ENCODE data around the gene CACNA1C. TPM values are rescaled to one million over a fixed set of nuclear protein-coding genes. Genes with fewer than 3 reads are reported as not detected.

Gene CACNA1C
- total RNA-seq, 1 experiment from 2014 or later, result not detected

DNA sequence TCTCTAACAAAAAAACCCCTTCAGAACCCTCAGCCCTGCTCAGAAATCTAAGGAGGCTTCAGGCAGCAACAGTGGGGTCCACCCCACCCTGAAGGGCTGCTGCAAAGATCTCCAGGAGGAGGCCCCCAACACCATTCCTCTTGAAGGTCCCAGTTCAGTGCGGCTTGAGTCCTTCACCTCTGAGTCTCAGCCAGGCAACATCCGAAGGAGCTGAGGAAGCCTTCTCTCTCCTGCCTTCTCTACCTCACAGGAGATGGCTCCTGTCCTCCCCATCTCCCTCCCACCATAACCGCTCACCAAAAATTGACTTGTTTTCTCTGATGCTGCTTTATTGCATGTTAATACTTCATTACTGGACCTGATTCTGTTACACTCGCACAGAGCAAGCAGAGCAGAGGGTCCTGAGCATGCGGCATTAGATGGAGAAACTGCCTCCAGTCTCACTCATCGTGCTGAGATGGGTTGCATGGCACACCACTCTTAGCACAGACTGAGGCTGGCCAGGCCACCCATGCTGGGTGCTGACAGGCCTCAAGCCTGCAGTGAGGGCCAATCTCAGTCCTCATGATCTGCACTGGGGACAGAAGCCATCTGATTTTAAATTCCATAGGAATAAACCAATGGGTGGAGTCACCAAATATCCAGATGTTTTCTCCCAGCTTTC is 224.8 kb downstream of the CACNA1C start:
- Histone ChIP-seq H3K4me2 (no peak overlapping the region), H3K79me2 (ENCODE audit: low read depth) (no peaks in the 10 kb centered on the region), H3K4me3 (no peak overlapping the region), H3K36me3 (ENCODE audit: low read depth) (no peaks in the 10 kb centered on the region), H3K27ac (no peak overlapping the region), H4K20me1 (ENCODE audit: insufficient read depth) (no peaks in the 10 kb centered on the region), H3K9me2 (ENCODE audit: insufficient read depth) (no peaks in the 10 kb centered on the region), H3F3A (ENCODE audit: insufficient read depth, low read depth) (no peaks in the 10 kb centered on the region), H3K9me3 (ENCODE audit: insufficient read depth, low read depth) (no peaks in the 10 kb centered on the region), H3K4me1 (replicated peaks; ENCODE audit: insufficient read depth) (no peaks in the 10 kb centered on the region), H3K27me3 (ENCODE audit: insufficient read depth, low read depth) (peaks cover 93% of the 10 kb centered on the region), H2AFZ (no peak overlapping the region)
- no peak for TF ChIP-seq CTCF (conservative IDR thresholded peaks at IDR 0.05)
- TF ChIP-seq EZH2 (IDR thresholded peaks at IDR 0.05; ENCODE audit: low read depth), result no peak
- ChIA-PET CTCF (no interaction called here), POLR2A (ENCODE audit: unreplicated experiment) (no interaction called here)
- intact Hi-C loops (cut with micrococcal nuclease; ENCODE audit: unreplicated experiment), result no loop called here
- BruUV-seq (replicated peaks), result no TSS peak
- DNase-seq, result no peak

- POLR2A ChIA-PET (ENCODE audit: unreplicated experiment), result no interaction called here
- Histone ChIP-seq H3K4me1 (replicated peaks; ENCODE audit: insufficient read depth) (no peaks in the 10 kb centered on the region), H3F3A (ENCODE audit: insufficient read depth, low read depth) (no peaks in the 10 kb centered on the region), H2AFZ (no peak overlapping the region), H3K36me3 (ENCODE audit: low read depth) (no peaks in the 10 kb centered on the region), H3K9me2 (ENCODE audit: insufficient read depth) (no peaks in the 10 kb centered on the region), H3K79me2 (ENCODE audit: low read depth) (no peaks in the 10 kb centered on the region), H4K20me1 (ENCODE audit: insufficient read depth) (no peaks in the 10 kb centered on the region), H3K4me3 (no peak overlapping the region), H3K27ac (no peak overlapping the region), H3K27me3 (ENCODE audit: insufficient read depth, low read depth) (peaks cover 95% of the 10 kb centered on the region), H3K9me3 (ENCODE audit: insufficient read depth, low read depth) (no peaks in the 10 kb centered on the region), H3K4me2 (no peak overlapping the region)
- no peak for DNase-seq
- intact Hi-C loops (cut with micrococcal nuclease; ENCODE audit: unreplicated experiment), result no loop called here
- CTCF ChIA-PET, result no interaction called here
- BruUV-seq (replicated peaks), result no TSS peak
- TF ChIP-seq CTCF (conservative IDR thresholded peaks at IDR 0.05) (no peak), EZH2 (IDR thresholded peaks at IDR 0.05; ENCODE audit: low read depth) (no peak)
Measured at GRCh38 chr12:2281446-2281845, 228.7 kb downstream of the CACNA1C start.

DNA sequence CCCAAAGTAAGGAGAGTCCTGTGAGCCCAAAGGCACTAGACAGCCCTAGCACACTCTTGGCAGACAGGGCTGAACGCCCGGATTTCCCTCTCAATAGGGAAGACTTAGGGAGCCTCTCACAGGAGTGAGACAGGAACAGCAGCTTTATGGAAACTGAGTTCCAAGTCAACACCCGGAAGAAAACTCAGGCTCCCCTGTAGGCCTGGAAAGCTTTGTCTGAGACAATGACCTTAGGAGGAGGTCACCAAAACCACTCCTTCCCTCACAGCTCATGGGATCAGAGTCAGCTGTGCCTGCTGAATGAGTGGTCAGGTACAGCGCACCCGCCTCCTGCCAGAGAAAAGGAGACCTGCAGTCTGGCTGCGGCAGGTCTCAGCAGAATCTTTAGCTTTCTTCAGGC is 229.5 kb downstream of the CACNA1C start:
- H3K27me3 ChIP-seq (ENCODE audit: insufficient read depth, low read depth), result peaks cover 95% of the 10 kb centered on the region
- TF ChIP-seq EZH2 (IDR thresholded peaks at IDR 0.05; ENCODE audit: low read depth) (no peak), CTCF (conservative IDR thresholded peaks at IDR 0.05) (no peak)
- no peak overlapping the region for H3K4me3 ChIP-seq
- CTCF ChIA-PET, result no interaction called here
- H4K20me1 ChIP-seq (ENCODE audit: insufficient read depth), result no peaks in the 10 kb centered on the region
- H3K27ac ChIP-seq, result no peak overlapping the region
- H3K4me1 ChIP-seq (replicated peaks; ENCODE audit: insufficient read depth), result no peaks in the 10 kb centered on the region
- no peak for DNase-seq
- H3K9me3 ChIP-seq (ENCODE audit: insufficient read depth, low read depth), result no peaks in the 10 kb centered on the region
- no peak overlapping the region for H3K4me2 ChIP-seq
- no TSS peak for BruUV-seq (replicated peaks)
- no peaks in the 10 kb centered on the region for H3K9me2 ChIP-seq (ENCODE audit: insufficient read depth)
- intact Hi-C loops (cut with micrococcal nuclease; ENCODE audit: unreplicated experiment), result no loop called here
- POLR2A ChIA-PET (ENCODE audit: unreplicated experiment), result no interaction called here
- no peaks in the 10 kb centered on the region for H3F3A ChIP-seq (ENCODE audit: insufficient read depth, low read depth)
- no peaks in the 10 kb centered on the region for H3K36me3 ChIP-seq (ENCODE audit: low read depth)
- no peaks in the 10 kb centered on the region for H3K79me2 ChIP-seq (ENCODE audit: low read depth)
- H2AFZ ChIP-seq, result no peak overlapping the region

All from PC-9 (cell line).